Vagina (tissue), 2 donors: ENCODE measurements around the gene TTI1.

ENCODE experiments used
- CTCF ChIP-seq, 3 experiments: fragments of 450-650 bp in 2 of 3; fragments of 200-600 bp in 1 of 3; sonication (generic) in 1 of 3; IDR thresholded peaks; one replicate each; pipeline ENCODE4 v1.5.1; 2017 to 2019; ENCODE audit warnings: antibody characterized with exemption in 3 of 3, mild to moderate bottlenecking in 2 of 3, moderate library complexity in 2 of 3
- POLR2A ChIP-seq, 2 donors: fragments of 450-650 bp; IDR thresholded peaks; one replicate each; pipeline ENCODE4 v1.6.1; 2017; ENCODE audit warnings: antibody characterized with exemption in 2 of 2, mild to moderate bottlenecking in 2 of 2, moderate library complexity in 2 of 2

GRCh38 chr20:38049800-38050199, 16.5 kb upstream of the TTI1 start:
- TF ChIP-seq CTCF (IDR thresholded peaks at IDR 0.05) (no peak), POLR2A (IDR thresholded peaks at IDR 0.05) (no peak)
